ENCODE results near the gene QRICH1.
"Not testable (repeated sequence)": the region's sequence is repeated elsewhere in the genome, so short reads cannot be mapped to it uniquely, and the experiment has no call there.

Gene QRICH1

DNA sequence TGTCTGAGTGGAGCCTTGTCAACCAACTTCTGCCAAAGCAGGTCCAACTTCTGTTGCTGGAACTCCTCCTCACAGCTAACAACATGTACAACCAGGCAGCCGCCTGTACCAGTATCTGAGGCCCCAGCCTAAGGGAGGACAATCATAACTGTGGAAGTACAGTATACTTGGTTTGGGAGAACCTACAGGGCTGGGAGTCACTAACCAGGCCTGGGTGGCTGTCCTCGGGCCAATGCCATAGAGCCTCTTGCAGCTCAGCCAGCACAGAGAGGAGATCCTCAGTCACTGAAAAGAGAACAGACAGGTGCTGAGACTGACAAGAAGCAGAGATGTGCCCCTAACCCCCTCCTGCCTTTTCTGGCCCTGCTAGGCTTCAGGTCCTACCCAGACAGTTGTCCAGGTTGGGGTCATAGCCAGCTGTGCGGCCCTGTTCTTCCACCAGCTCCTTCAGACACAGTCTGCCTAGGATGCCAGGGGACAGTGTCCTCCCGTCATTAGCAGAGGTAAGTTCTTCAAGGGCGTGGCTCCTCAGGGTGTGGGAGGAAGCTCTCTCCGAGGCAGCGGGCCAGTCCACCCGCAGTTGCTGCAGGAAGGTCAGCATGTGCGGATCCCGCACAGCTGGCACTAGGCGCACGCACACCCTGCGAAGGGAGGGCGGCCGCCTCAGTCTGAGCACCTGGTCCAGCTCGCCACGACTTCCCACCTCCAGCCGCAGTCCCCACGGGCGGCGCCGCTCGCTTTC, 76.5 kb downstream of the QRICH1 start:
- no peak for DNase-seq (ENCODE audit: low spot score)

DNA sequence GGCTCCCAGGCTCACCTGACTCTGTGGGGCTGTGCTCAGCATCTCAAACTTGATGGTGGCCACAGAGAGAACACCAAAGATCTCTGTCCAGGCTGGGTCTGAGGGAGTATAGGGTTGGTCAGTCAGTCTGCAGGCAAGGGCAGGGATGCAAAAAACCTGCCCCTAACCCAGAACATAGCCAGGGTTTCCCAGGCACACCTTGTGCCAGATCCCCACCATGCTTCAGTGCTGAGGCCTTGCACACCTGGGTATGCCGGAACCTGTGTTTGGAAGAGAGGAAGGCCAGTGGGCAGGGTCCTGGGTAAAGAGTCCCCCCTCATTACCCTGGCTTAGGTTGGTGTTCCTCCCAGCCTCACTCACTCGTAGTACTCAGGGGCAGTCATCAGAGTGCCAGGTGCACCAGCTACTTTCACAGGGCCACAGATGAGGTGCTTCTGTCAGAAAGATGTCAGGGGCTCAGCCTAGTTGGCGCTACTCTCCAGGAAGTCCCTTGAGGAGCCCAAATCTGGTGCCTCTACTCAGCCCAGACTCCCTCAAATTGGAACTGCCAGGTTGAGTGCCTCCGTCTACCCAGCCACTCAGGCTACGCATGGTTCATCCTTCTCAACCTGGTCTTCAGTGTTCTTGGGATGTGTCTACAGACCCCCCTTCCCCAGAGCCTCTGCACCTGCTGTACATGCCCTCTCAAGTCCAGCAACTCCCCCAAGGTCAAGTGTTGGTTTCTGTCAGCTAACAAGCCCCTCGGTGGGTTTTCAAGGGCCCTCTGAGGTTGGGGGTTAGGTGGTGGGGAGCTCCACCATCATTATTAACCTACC, 77.2 kb downstream of the QRICH1 start:
- no peak for DNase-seq (ENCODE audit: low spot score)

DNA sequence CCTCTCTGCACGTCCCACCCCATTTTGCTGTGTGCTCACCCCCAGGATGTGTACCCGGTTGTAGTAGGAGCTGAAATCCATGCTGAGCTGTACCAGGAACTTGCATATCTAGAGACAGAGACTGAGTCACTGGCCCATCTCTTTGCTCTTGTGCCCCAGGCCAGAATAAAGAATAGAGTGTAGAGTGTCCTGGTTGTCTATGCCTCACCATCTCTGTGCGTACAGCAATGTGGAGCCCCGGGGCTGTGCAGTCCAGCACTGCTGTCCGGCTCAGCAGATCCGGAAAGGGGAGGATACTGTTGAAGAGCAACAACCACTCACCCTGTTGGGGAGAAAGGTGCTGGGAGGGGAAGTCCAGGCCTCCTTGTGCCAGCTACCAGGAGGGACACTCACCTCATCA, 78.1 kb downstream of the QRICH1 start:
- DNase-seq (ENCODE audit: low spot score) = no peak

DNA sequence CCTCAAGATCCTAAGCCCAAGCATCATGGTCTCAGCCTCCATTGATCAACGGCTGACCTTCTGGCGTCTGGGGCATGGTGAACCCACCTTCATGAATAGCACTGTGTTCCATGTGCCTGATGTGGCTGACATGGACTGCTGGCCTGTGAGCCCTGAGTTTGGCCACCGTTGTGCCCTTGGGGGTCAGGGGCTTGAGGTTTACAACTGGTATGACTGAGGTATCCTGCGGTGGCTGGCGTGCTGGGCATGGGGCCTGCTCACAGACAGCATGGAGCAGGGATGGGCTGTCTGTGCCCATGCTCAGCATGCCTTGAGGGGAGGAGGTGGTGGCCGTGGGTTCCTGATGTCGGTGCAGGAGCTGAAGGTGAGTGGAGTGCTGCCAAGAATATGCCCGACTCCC, 78.8 kb downstream of the QRICH1 start:
- no peak for DNase-seq (ENCODE audit: low spot score)

DNA sequence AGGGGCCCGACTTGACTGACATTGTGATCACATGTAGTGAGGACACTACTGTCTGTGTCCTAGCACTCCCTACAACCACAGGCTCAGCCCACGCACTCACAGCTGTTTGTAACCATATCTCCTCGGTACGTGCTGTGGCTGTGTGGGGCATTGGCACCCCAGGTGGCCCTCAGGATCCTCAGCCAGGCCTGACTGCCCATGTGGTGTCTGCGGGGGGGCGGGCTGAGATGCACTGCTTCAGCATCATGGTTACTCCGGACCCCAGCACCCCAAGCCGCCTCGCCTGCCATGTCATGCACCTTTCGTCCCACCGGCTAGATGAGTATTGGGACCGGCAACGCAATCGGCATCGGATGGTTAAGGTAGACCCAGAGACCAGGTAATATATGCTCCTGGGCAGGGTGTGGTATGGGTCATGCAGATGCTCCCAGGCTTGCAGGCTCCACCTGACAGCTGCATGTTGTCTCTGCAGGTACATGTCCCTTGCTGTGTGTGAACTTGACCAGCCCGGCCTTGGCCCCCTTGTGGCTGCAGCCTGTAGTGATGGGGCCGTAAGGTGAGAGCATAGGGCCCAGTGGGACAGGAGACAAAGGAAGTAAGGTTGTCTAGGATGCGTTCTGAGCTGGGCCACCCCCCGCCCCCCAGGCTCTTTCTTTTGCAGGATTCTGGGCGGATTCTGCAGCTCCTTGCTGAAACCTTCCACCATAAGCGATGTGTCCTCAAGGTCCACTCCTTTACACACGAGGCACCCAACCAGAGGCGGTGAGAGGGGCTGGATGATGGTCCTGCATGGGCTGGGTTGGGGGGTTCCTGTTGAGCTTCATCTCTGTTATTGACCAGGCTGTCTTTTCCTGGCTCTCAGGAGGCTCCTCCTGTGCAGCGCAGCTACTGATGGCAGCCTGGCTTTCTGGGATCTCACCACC, 79.9 kb downstream of the QRICH1 start:
- DNase-seq (ENCODE audit: low spot score) = peak; percentile 36

DNA sequence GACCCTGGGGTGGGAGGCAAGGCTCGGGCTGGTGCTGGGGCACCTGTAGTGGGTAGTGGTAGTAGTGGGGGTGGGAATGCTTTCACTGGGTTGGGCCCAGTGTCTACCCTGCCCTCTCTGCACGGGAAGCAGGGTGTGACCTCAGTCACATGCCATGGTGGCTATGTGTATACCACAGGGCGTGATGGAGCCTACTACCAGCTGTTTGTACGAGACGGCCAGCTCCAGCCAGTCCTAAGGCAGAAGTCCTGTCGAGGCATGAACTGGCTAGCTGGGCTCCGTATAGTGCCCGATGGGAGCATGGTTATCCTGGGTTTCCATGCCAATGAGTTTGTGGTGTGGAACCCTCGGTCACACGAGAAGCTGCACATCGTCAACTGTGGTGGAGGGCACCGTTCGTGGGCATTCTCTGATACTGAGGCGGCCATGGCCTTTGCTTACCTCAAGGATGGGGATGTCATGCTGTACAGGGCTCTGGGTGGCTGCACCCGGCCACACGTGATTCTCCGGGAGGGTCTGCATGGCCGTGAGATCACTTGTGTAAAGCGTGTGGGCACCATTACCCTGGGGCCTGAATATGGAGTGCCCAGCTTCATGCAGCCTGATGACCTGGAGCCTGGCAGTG, 80.6 kb downstream of the QRICH1 start:
- DNase-seq (ENCODE audit: low spot score) = no peak

DNA sequence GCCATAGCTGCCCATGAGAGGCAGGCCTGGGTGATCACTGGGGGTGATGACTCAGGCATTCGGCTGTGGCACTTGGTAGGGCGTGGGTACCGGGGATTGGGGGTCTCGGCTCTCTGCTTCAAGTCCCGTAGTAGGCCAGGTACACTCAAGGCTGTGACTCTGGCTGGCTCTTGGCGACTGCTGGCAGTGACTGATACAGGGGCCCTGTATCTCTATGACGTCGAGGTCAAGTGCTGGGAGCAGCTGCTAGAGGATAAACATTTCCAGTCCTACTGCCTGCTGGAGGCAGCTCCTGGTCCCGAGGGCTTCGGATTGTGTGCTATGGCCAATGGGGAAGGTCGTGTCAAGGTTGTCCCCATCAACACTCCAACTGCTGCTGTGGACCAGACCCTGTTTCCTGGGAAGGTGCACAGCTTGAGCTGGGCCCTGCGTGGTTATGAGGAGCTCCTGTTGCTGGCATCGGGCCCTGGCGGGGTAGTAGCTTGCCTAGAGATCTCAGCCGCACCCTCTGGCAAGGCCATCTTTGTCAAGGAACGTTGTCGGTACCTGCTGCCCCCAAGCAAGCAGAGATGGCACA, 81.3 kb downstream of the QRICH1 start:
- DNase-seq (ENCODE audit: low spot score) = no peak

DNA sequence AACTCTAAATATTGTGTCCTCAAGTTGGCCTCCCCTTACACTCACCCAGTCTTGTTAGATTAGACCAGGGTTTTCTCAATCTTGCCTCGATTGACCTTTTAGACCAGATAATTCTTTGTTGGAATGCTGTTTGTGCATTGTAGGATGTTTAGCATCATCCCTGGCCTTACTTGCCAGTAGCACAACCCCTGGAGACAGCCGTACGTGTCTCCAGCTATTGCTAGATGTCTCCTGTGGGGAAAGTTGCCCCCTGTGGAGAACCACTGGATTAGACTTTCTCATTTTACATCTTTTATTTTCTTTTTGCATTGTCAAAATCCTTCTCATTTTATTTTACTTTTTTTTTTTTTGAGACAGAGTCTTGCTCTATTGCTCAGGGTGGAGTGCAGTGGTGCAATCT, 84.5 kb downstream of the QRICH1 start:
- no peak for DNase-seq (ENCODE audit: low spot score)

DNA sequence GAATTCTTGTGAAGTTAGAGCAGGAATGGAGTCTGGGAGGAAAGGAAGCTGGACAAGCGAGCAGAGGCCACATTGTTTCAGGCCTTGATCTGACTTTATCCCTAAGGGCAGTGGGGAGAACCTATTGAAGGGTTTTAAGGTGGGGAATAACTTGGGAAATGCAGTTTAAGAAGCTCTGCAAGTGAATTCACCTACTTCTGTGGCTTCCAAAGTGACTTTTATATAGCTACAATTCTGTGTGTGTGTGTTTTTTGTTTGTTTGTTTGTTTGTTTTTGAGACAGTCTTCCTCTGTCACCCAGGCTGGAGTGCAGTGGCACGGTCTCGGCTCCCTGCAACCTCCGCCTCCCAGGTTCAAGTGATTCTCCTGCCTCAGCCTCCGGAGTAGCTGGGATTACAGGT, 85.2 kb downstream of the QRICH1 start:
- not testable (repeated sequence) for DNase-seq (ENCODE audit: low spot score)

DNA sequence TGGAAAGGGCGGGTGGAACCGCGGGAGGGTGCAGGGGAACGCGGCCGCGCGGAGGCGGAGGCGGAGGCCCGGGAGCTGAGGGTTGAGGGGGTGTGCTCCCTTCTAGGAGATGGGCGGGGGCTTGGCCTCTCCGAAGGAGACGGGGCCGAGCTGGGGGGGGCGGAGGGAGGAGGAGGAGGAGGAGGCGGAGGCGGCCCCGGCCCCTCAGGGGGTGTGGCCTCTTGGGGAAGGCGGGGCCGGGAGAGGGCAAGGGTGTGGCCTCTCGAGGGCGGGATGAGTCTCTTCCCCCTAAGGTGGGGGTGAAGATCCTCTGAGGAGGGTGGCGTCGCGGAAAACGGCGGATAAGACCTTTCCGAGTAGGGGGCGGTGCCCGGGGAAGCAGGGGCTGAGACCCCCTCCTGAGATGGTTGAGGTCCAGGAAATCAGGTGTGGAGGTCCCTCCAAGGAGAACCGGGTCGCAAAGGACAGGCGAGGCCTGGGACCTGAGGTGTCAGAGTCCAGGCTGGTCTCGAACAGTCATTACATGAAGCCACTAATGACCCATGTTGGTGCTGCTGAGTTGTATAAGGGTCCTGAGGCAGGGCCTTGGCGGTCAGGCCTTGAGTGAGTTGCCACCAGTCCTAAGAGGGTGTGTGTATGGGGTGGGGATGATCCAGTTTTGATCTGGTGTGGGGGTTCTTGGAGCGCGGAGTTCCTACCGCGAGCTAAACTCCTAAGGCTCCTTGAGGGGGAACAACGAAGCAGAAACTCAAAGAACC, 85.9 kb downstream of the QRICH1 start:
- DNase-seq (ENCODE audit: low spot score) = peak; percentile 88

DNA sequence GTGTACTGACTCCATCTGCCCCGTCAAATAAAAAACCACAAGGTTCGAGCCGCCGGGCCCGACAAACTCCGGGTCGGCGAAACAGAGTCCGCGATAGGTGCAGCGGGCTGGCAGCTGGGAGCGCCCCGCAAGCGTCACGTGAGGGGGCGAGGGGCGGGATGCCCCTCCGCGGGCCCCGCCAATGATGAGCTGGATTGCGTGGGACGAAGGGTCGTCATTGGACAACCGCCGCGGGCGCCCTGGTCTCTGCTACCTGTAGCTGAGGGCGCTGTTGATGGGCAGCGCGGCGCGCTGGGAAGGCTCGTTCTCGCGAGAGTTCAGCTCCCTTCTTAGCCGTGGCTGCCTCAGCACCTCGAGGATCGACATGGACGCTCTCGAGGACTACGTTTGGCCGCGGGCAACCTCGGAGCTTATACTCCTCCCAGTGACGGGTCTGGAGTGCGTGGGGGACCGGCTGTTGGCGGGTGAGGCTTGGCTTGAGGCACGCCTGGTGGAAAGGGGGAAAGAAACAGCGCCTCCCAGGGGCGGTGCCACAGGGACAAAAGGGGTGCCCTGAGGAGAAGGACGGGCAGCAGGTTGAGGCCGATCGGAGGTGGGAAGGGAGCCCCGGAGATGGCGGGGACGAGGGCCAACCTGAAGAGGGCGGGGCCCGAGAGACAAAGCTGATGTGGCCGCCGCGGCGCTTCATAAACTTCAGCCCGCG, 86.7 kb downstream of the QRICH1 start, which contains the start of gene WDR6:
Gene WDR6, plus strand, starts transcription at position 324 of the 703 bp plus-strand sequence. Its CDS starts 41 bp downstream, at position 365.
- DNase-seq (ENCODE audit: low spot score) = peak; percentile 98

DNA sequence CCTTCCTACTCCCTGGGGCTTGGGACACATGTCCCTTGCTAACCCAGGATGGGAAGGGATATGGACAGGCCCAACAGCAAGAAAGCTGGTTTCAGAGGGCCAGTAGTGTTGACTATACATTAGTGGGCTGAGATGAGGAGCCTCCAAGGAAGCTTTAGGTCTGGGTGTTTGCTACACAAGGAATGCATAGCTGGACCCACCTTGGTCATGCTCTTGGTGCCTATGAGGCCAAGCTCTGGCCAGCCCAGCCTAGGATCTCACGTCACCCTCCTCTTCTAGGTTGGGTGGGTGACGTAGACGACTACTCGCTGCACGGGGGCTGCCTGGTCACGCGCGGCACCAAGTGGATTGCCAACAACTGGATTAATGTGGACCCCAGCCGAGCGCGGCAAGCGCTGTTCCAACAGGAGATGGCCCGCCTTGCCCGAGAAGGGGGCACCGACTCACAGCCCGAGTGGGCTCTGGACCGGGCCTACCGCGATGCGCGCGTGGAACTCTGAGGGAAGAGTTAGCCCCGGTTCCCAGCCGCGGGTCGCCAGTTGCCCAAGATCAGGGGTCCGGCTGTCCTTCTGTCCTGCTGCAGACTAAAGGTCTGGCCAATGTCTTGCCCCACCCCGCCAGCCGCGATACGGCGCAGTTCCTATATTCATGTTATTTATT, 87.3 kb downstream of the QRICH1 start:
- DNase-seq (ENCODE audit: low spot score) = no peak

DNA sequence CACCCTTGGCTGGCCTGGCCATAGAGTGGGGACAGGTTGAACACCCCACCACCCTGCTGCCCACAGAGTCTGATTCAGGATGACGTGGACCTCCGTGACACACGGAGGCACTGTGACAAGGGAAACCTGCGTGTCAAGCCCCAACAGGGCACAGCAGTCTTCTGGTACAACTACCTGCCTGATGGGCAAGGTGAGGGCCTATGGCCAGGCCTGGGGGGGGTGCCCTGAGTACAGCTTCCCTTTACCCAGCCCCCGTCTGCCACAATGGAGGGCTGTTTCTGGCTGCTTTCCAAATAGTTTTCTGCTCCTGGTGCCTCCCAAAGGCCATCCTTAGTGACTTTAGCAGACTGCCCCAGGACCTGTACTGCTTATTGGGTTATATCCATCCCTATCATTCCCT, 87.9 kb downstream of the QRICH1 start:
- no peak for DNase-seq (ENCODE audit: low spot score)

DNA sequence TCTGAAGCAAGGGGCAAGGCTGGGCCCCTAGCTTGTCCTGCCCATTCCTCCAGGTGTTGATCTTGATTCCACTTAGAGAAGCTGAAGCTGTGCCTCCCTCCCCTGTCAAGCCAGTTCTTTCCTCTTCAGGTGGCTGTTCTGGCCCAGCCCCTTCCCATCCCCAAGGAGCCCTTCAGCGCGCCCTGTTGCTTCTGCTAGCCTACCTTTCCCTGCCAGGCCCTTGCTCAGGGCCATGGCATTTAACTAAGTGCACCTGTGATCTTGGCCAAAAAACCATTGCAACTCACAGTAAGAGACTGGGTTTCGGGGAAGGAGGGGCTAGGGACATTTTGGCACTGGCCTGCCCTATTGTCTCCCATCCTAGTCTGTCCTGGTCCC, 88.6 kb downstream of the QRICH1 start:
- DNase-seq (ENCODE audit: low spot score) = no peak

DNA sequence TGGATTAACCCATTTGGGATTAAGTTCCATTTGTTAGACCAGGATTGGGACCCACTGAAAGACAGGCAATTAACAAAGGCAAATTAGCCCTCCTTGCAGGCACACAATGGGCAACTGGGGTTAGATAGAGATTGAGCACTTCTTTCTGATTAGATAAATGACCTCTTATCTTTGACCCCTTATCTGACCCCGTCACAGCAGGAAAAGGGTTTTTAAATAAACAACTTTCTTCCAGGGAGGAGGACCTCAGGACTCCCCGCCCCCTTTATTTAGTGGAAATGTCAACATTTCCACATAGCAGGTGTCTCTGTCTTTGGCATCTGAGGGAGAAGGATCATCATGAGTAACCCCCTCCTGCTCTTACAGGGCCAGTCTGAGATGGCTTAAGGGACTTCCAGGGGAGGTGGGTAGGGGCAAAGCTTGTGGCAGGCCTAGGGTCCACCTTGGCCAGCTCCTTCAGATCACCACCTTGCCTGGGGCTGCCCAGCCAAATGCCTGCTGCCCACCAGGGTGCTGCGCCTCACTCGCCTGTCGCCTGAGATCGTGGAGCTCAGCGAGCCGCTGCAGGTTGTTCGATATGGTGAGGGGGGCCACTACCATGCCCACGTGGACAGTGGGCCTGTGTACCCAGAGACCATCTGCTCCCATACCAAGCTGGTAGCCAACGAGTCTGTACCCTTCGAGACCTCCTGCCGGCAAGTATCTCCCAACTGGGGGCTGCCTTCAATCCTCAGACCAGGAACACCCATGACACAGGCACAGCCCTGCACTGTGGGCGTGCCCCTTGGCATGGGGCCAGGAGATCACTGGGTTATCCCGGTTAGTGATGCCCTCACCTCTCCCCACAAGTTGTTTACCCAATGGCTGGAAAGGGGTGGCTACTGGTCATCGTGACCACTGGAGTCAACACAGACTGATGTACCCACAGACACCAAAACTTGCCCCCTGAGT, 89.2 kb downstream of the QRICH1 start:
- no peak for DNase-seq (ENCODE audit: low spot score)

DNA sequence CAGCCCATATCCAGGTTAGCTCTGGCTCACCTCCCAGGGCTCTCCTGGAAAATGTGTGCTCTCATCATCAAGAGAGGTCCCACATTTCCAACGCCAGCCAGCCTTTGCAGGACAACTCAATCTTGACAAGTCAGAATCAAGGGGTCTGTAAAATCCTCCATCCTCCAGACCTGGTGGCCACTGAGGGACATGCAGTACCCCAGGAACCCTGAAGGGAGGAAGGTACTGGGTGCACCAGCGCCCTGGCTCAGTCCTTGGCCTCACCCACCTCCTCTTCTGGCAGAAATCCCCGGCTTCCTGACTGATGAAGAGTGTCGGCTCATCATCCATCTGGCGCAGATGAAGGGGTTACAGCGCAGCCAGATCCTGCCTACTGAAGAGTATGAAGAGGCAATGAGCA, 92.7 kb downstream of the QRICH1 start:
- no peak for DNase-seq (ENCODE audit: low spot score)

DNA sequence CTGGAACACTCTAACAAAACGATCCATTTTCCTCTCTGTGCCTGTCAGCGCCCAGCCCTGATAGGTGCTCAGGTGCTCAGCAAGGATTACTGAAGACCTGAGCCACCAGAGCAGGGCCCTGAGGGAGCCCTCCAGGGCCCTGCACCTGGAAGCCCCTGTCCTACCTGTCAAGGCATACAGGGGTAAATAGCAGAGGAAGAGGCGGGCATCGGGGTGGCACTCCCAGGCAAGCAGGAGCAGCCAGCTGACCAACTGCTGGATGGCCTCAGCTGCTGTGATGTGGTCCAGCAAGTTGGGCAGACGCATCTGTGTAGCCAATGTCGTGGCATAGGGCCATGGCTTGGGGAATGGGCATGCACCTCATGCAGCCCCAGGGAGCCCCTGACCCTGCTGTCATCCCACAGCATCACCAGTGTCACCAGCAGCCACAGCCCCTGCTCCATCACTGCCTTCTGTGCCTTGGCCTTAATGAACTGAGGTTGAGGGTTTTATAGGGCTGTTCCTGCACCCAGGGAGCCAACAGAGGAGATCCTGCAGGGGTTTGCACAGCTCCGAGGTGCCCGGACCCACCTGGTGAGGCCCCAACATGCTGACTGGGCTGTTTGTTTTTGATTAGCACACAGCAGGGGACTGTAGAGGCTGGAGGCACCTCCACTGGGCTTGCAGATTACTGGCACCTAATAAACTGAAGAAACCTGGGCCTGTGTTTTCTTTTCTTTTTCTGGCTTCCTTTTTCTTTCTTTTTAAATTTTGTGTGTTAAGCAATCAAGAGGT, 94.6 kb downstream of the QRICH1 start:
- no peak for DNase-seq (ENCODE audit: low spot score)
